ENCODE measurements around the gene TMPRSS7.
A peak's percentile ranks its signal among the peaks of the same experiment; 100 is the strongest.

The TMPRSS7 gene

DNA sequence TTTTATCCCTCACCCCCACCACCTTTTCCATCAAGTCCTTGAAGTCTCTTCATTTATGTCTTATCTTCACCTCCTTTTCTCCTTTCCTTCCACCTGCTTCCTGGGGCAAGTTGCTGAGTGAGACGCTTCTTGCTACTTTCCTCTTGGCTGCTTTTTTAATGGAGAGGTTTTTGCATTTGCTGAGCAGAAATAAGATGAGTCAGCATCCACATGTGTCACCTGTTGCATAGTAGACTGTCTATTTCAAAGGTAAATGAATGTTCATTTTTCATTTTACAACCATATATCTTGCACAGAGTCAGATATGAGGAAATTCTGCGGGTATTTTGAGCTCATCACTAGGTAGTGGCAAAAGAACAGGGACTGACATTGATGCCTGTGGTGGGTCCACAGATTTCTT is 70.2 kb downstream of the TMPRSS7 start:
- no peak overlapping the region for H3K4me3 ChIP-seq (ENCODE audit: low read depth, low read length)
- ChIA-PET CTCF (interaction anchor here (1.0 to 1.4 kb wide), 2 partner anchors 11 to 21 kb away, joined by 3 to 4 read pairs; no protein-coding TSS in a partner anchor), POLR2A (no interaction called here)
- TF ChIP-seq, protein P1, sequence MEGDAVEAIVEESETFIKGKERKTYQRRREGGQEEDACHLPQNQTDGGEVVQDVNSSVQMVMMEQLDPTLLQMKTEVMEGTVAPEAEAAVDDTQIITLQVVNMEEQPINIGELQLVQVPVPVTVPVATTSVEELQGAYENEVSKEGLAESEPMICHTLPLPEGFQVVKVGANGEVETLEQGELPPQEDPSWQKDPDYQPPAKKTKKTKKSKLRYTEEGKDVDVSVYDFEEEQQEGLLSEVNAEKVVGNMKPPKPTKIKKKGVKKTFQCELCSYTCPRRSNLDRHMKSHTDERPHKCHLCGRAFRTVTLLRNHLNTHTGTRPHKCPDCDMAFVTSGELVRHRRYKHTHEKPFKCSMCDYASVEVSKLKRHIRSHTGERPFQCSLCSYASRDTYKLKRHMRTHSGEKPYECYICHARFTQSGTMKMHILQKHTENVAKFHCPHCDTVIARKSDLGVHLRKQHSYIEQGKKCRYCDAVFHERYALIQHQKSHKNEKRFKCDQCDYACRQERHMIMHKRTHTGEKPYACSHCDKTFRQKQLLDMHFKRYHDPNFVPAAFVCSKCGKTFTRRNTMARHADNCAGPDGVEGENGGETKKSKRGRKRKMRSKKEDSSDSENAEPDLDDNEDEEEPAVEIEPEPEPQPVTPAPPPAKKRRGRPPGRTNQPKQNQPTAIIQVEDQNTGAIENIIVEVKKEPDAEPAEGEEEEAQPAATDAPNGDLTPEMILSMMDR (IDR thresholded peaks at IDR 0.05; ENCODE audit: insufficient read depth, low read length, missing control alignments), result no peak
- no peak for DNase-seq (ENCODE audit: low read depth, low spot score)

DNA sequence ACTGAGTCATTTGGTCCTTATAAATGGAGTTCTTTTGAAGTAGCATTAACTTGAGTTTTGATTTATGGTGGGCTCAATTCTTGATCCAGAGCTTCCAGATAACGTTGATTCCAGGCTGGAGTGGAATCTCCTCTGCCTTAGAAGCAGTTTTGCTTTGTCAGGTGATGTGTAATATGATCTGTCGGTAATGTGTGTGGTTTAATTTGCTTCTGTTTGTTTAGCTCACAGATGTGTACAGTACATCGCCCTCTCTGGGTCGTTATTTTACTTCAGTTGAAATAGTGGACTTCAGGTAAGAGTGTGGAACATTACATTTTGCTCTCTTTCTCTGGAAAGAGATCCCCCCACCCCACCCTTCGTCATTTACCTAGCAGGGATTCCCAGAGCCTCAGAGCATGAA is 74.8 kb downstream of the TMPRSS7 start:
- ChIA-PET POLR2A (no interaction called here), CTCF (interaction anchor here (0.9 to 4.5 kb wide), 6 partner anchors 9 to 422 kb away, joined by 3 to 21 read pairs (median 4); no protein-coding TSS in a partner anchor)
- H3K4me3 ChIP-seq (ENCODE audit: low read depth, low read length), result no peak overlapping the region
- DNase-seq (ENCODE audit: low read depth, low spot score), result no peak
- TF ChIP-seq, protein P1 (IDR thresholded peaks at IDR 0.05; ENCODE audit: insufficient read depth, low read length, missing control alignments), result no peak

DNA sequence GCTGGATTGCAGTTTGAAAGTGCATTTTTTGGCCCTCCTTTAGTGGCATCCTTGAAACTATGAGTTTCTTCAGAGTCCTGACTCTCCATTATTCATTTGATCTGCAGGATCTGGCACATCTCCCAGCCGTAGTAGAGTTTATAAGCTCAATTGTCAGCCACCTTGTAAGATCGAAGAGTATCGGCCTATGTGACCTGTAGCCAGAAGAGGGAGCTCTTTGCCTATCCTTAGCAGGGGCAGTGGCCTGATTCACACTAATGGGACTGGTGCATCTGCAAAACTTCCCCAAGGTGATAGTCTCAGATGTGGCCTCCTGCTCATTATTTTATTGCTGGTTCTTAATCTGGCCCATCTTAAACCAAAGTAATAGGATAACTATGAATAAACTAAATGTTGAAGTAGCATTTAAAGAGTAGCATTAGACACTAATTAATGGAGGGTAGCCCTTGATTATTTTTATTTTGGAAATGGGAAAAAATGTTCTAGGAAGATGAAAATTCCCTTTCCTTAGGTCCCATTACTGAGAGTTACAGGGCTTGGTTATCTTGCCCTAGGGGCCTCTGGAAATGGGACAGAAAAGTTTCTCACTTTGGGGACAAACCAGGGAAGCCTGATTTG is 77.4 kb downstream of the TMPRSS7 start:
- H3K4me3 ChIP-seq (ENCODE audit: low read depth, low read length), result no peak overlapping the region
- TF ChIP-seq, protein P1 (IDR thresholded peaks at IDR 0.05; ENCODE audit: insufficient read depth, low read length, missing control alignments), result peak; percentile 80
- no peak for DNase-seq (ENCODE audit: low read depth, low spot score)
- ChIA-PET POLR2A (no interaction called here), CTCF (interaction anchor here (0.6 to 2.6 kb wide), 31 partner anchors 10 to 455 kb away, joined by 3 to 35 read pairs (median 4); partner anchors contain the start of gene SLC9C1)

- H3K4me3 ChIP-seq (ENCODE audit: low read depth, low read length), result no peak overlapping the region
- POLR2A ChIA-PET, result no interaction called here
Observed at GRCh38 chr3:112114576-112115160, 80.1 kb downstream of the TMPRSS7 start.

GRCh38 chr3:112115161-112115739 is 80.7 kb downstream of the TMPRSS7 start:
- DNase-seq (ENCODE audit: low read depth, low spot score), result no peak
- ChIA-PET CTCF (interaction anchor here (0.9 to 1.1 kb wide), 2 partner anchors 10 to 31 kb away, joined by 3 read pairs; no protein-coding TSS in a partner anchor), POLR2A (no interaction called here)
- TF ChIP-seq, protein P1 (IDR thresholded peaks at IDR 0.05; ENCODE audit: insufficient read depth, low read length, missing control alignments), result no peak
- no peak overlapping the region for H3K4me3 ChIP-seq (ENCODE audit: low read depth, low read length)

More at GRCh38 chr3:112114576-112115160, 80.1 kb downstream of the TMPRSS7 start:
- TF ChIP-seq, protein P1 (IDR thresholded peaks at IDR 0.05; ENCODE audit: insufficient read depth, low read length, missing control alignments), result no peak
- CTCF ChIA-PET, result interaction anchor here (0.9 to 1.3 kb wide), 3 partner anchors 10 to 32 kb away, joined by 3 read pairs; no protein-coding TSS in a partner anchor
- DNase-seq (ENCODE audit: low read depth, low spot score), result no peak

- ChIA-PET CTCF (interaction anchor here (1.1 kb wide), 1 partner anchor 11 kb away, joined by 3 read pairs; no protein-coding TSS in a partner anchor), POLR2A (no interaction called here)
- DNase-seq (ENCODE audit: low read depth, low spot score), result no peak
- H3K4me3 ChIP-seq (ENCODE audit: low read depth, low read length), result no peak overlapping the region
- TF ChIP-seq, protein P1 (IDR thresholded peaks at IDR 0.05; ENCODE audit: insufficient read depth, low read length, missing control alignments), result no peak
Observed at GRCh38 chr3:112115806-112116383, 81.4 kb downstream of the TMPRSS7 start.
